ENCODE results near the gene SEMA3C.

Gene SEMA3C

GRCh38 chr7:80908360-80908797, 10.5 kb downstream of the SEMA3C start:
- no peaks in the 10 kb centered on the region for H3K4me1 Mint-ChIP-seq (ENCODE audit: low read depth)

DNA sequence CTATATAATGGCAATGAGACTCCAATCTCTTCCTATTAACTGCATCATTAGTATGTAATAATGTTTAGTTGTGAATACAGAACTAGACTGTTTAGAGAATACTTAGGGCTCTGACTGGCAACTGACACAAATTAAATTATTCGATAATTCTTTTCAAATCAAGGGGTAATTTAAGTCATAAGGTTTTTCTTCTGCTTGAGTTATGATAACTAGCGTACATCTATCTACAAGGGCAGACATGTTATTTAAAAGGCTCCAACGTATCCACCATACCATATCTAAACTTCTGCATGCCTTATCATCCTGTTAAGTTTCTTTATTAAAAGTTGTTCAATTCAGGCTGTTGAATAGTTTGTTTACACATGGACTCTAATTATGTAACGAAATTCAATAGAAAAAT, 11.2 kb downstream of the SEMA3C start:
- Mint-ChIP-seq H3K4me3 (no peak overlapping the region), H3K36me3 (ENCODE audit: low read depth) (no peaks in the 10 kb centered on the region)

More at GRCh38 chr7:80908360-80908797, 10.5 kb downstream of the SEMA3C start:
- H3K36me3 Mint-ChIP-seq (ENCODE audit: low read depth): no peaks in the 10 kb centered on the region
- no peak overlapping the region for H3K27ac Mint-ChIP-seq
- H3K4me3 Mint-ChIP-seq: no peak overlapping the region
- no peaks in the 10 kb centered on the region for H3K27me3 Mint-ChIP-seq
- no peaks in the 10 kb centered on the region for H3K9me3 Mint-ChIP-seq
- DNase-seq: no peak

GRCh38 chr7:80907141-80907601, 11.7 kb downstream of the SEMA3C start:
- H3K9me3 Mint-ChIP-seq: no peaks in the 10 kb centered on the region
- H3K27ac Mint-ChIP-seq: no peak overlapping the region
- DNase-seq: no peak
- no peaks in the 10 kb centered on the region for H3K27me3 Mint-ChIP-seq
- no peak overlapping the region for H3K4me3 Mint-ChIP-seq
- H3K36me3 Mint-ChIP-seq (ENCODE audit: low read depth): no peaks in the 10 kb centered on the region
- H3K4me1 Mint-ChIP-seq (ENCODE audit: low read depth): no peaks in the 10 kb centered on the region

More for the DNA sequence above, 11.2 kb downstream of the SEMA3C start:
- H3K27ac Mint-ChIP-seq: no peak overlapping the region
- no peaks in the 10 kb centered on the region for H3K4me1 Mint-ChIP-seq (ENCODE audit: low read depth)
- DNase-seq: no peak
- H3K9me3 Mint-ChIP-seq: no peaks in the 10 kb centered on the region
- H3K27me3 Mint-ChIP-seq: no peaks in the 10 kb centered on the region

- H3K9me3 Mint-ChIP-seq: no peaks in the 10 kb centered on the region
- no peaks in the 10 kb centered on the region for H3K27me3 Mint-ChIP-seq
- H3K27ac Mint-ChIP-seq: no peak overlapping the region
- no peaks in the 10 kb centered on the region for H3K36me3 Mint-ChIP-seq (ENCODE audit: low read depth)
- DNase-seq: no peak
- no peak overlapping the region for H3K4me3 Mint-ChIP-seq
- H3K4me1 Mint-ChIP-seq (ENCODE audit: low read depth): no peaks in the 10 kb centered on the region
Observed at GRCh38 chr7:80905334-80905733, 13.5 kb downstream of the SEMA3C start.

GRCh38 chr7:80902716-80903308, 16.0 kb downstream of the SEMA3C start:
- H3K4me3 Mint-ChIP-seq: no peak overlapping the region
- no peaks in the 10 kb centered on the region for H3K36me3 Mint-ChIP-seq (ENCODE audit: low read depth)
- no peak overlapping the region for H3K27ac Mint-ChIP-seq
- no peaks in the 10 kb centered on the region for H3K9me3 Mint-ChIP-seq
- H3K27me3 Mint-ChIP-seq: no peaks in the 10 kb centered on the region
- H3K4me1 Mint-ChIP-seq (ENCODE audit: low read depth): no peaks in the 10 kb centered on the region
- no peak for DNase-seq

DNA sequence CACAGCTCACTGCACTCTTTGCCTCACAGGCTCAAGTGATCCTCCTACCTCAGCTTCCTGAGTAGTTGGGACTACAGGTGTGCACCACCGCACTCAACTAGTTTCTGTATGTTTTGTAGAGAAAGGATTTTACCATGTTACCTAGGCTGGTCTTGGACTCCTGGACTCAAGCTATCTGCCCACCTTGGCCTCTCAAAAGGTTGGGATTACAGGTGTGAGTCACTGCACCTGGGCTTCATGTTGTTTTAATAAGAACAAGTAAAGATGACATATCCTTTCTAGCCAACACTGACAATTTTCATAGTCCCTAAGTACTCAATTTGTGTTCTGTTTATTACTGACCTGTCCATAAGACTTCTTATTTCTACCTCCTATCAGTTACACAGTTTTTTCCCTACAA, 16.8 kb downstream of the SEMA3C start:
- H3K9me3 Mint-ChIP-seq: no peaks in the 10 kb centered on the region
- no peaks in the 10 kb centered on the region for H3K36me3 Mint-ChIP-seq (ENCODE audit: low read depth)
- H3K27me3 Mint-ChIP-seq: no peaks in the 10 kb centered on the region
- no peak overlapping the region for H3K4me3 Mint-ChIP-seq
- no peak overlapping the region for H3K27ac Mint-ChIP-seq
- no peak for DNase-seq
- no peaks in the 10 kb centered on the region for H3K4me1 Mint-ChIP-seq (ENCODE audit: low read depth)

GRCh38 chr7:80900583-80901576, 18.0 kb downstream of the SEMA3C start:
- Mint-ChIP-seq H3K27me3 (no peaks in the 10 kb centered on the region), H3K4me1 (ENCODE audit: low read depth) (no peaks in the 10 kb centered on the region), H3K27ac (no peak overlapping the region), H3K4me3 (no peak overlapping the region), H3K9me3 (peaks cover 2% of the 10 kb centered on the region), H3K36me3 (ENCODE audit: low read depth) (no peaks in the 10 kb centered on the region)
- no peak for DNase-seq

DNA sequence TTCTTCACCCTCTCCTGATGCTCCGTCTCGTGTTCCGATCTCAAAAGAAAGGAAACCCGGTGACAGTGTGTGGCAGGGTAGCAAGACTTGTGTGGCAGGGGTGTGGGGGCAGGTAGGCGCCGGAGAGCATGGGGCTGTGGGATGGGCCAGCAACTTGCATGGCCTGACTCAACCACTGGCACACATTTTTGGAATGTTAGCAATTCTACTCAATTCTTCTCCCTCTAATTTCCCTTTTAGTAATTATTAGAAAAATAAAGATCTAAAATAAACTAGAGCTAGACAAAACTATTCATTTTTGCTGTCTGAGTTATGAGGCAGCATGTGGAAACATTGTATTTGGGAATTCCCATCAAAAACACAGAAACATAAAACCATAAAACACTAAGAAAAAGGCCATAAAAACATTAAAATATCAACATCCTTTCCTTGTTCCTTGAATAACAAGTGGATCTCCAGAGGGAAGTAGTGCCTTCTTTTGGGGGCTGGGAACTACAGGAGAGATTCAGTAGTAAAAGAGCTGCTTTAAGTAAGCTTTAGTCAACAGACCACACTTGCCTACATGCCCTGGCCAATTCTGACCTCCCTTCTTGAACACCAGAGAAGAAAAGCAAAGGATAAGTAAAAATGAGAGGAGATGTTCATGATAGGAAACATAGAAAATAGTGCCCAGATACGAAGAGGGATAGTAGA, 21.8 kb downstream of the SEMA3C start:
- Mint-ChIP-seq H3K27ac (no peak overlapping the region), H3K27me3 (no peaks in the 10 kb centered on the region), H3K9me3 (peaks cover 2% of the 10 kb centered on the region)

GRCh38 chr7:80895056-80895455, 23.8 kb downstream of the SEMA3C start:
- H3K4me3 Mint-ChIP-seq: no peak overlapping the region
- peaks cover 6% of the 10 kb centered on the region for H3K9me3 Mint-ChIP-seq
- no peaks in the 10 kb centered on the region for H3K4me1 Mint-ChIP-seq (ENCODE audit: low read depth)
- no peaks in the 10 kb centered on the region for H3K27me3 Mint-ChIP-seq
- no peak for DNase-seq
- no peaks in the 10 kb centered on the region for H3K36me3 Mint-ChIP-seq (ENCODE audit: low read depth)
- H3K27ac Mint-ChIP-seq: no peak overlapping the region

More for the DNA sequence above, 21.8 kb downstream of the SEMA3C start:
- no peak for DNase-seq
- no peaks in the 10 kb centered on the region for H3K36me3 Mint-ChIP-seq (ENCODE audit: low read depth)
- no peaks in the 10 kb centered on the region for H3K4me1 Mint-ChIP-seq (ENCODE audit: low read depth)
- H3K4me3 Mint-ChIP-seq: no peak overlapping the region

- DNase-seq: no peak
- no peaks in the 10 kb centered on the region for H3K27me3 Mint-ChIP-seq
- H3K9me3 Mint-ChIP-seq: peaks cover 6% of the 10 kb centered on the region
- H3K27ac Mint-ChIP-seq: no peak overlapping the region
- no peaks in the 10 kb centered on the region for H3K4me1 Mint-ChIP-seq (ENCODE audit: low read depth)
- no peak overlapping the region for H3K4me3 Mint-ChIP-seq
- no peaks in the 10 kb centered on the region for H3K36me3 Mint-ChIP-seq (ENCODE audit: low read depth)
Observed at GRCh38 chr7:80891259-80891544, 27.6 kb downstream of the SEMA3C start.

- H3K27me3 Mint-ChIP-seq: no peaks in the 10 kb centered on the region
- H3K4me3 Mint-ChIP-seq: no peak overlapping the region
- no peaks in the 10 kb centered on the region for H3K36me3 Mint-ChIP-seq (ENCODE audit: low read depth)
- no peak for DNase-seq
- H3K27ac Mint-ChIP-seq: no peak overlapping the region
- H3K4me1 Mint-ChIP-seq (ENCODE audit: low read depth): no peaks in the 10 kb centered on the region
- peaks cover 3% of the 10 kb centered on the region for H3K9me3 Mint-ChIP-seq
Observed at GRCh38 chr7:80890426-80891258, 28.2 kb downstream of the SEMA3C start.

- Mint-ChIP-seq H3K36me3 (ENCODE audit: low read depth) (no peaks in the 10 kb centered on the region), H3K27ac (no peak overlapping the region), H3K9me3 (peaks cover 3% of the 10 kb centered on the region), H3K4me3 (no peak overlapping the region), H3K4me1 (ENCODE audit: low read depth) (no peaks in the 10 kb centered on the region), H3K27me3 (no peaks in the 10 kb centered on the region)
- DNase-seq: no peak
Observed at GRCh38 chr7:80889525-80889924, 29.3 kb downstream of the SEMA3C start.

DNA sequence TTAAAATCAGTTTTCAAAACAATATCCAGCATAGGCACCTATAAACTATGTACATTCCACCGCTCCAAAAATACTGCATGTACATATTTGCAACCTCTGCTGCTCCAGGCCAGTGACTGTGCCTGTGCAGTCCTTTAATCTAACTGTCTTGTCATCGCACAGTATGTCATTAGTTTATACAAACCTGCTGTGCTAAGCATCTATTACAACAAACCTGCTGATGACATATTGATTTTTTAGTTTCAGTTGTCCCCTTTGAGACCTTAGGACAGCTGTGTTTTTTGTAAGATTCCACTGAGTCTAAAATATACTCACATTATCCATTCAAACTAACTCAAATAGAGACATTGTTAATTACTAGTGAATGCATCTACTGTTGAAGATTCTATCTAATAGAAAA, 33.1 kb downstream of the SEMA3C start:
- no peaks in the 10 kb centered on the region for H3K27me3 Mint-ChIP-seq
- H3K4me1 Mint-ChIP-seq (ENCODE audit: low read depth): peaks cover 2% of the 10 kb centered on the region
- H3K9me3 Mint-ChIP-seq: no peaks in the 10 kb centered on the region
- H3K4me3 Mint-ChIP-seq: no peak overlapping the region
- no peak overlapping the region for H3K27ac Mint-ChIP-seq
- no peak for DNase-seq
- H3K36me3 Mint-ChIP-seq (ENCODE audit: low read depth): no peaks in the 10 kb centered on the region

GRCh38 chr7:80884511-80885195, 34.2 kb downstream of the SEMA3C start:
- H3K4me1 Mint-ChIP-seq (ENCODE audit: low read depth): peaks cover 2% of the 10 kb centered on the region
- H3K9me3 Mint-ChIP-seq: no peaks in the 10 kb centered on the region
- no peaks in the 10 kb centered on the region for H3K27me3 Mint-ChIP-seq
- no peak overlapping the region for H3K4me3 Mint-ChIP-seq
- no peak overlapping the region for H3K27ac Mint-ChIP-seq
- no peaks in the 10 kb centered on the region for H3K36me3 Mint-ChIP-seq (ENCODE audit: low read depth)
- DNase-seq: no peak
